Endothelial cell (in vitro differentiated cells): Measurements from ENCODE around the gene PFDN6. TPM values are rescaled to one million over a fixed set of nuclear protein-coding genes. Genes with fewer than 3 reads are reported as not detected.

Experiments
- DNase-seq: peaks from one replicate; pipeline ENCODE4 v3.0.0; 2021; ENCODE audit warnings: low spot score
- H3K27ac Mint-ChIP-seq: one replicate; pipeline ENCODE4 v1.8.0; 2021; ENCODE audit warnings: mixed read lengths, inconsistent platforms; ENCODE audit not compliant: unreplicated experiment
- H3K27me3 Mint-ChIP-seq: one replicate; pipeline ENCODE4 v1.8.0; 2021; ENCODE audit warnings: mild to moderate bottlenecking, moderate library complexity, mixed read lengths, inconsistent platforms; ENCODE audit not compliant: unreplicated experiment
- H3K36me3 Mint-ChIP-seq: one replicate; pipeline ENCODE4 v1.8.0; 2021; ENCODE audit warnings: mild to moderate bottlenecking, low read depth, mixed read lengths, inconsistent platforms; ENCODE audit not compliant: unreplicated experiment
- H3K4me1 Mint-ChIP-seq: one replicate; pipeline ENCODE4 v1.8.0; 2021; ENCODE audit warnings: mild to moderate bottlenecking, mixed read lengths, inconsistent platforms; ENCODE audit not compliant: unreplicated experiment
- H3K4me3 Mint-ChIP-seq: one replicate; pipeline ENCODE4 v1.8.0; 2021; ENCODE audit warnings: mild to moderate bottlenecking, mixed read lengths, inconsistent platforms; ENCODE audit not compliant: unreplicated experiment
- H3K9me3 Mint-ChIP-seq: one replicate; pipeline ENCODE4 v1.8.0; 2021; ENCODE audit warnings: mixed read lengths, inconsistent platforms; ENCODE audit not compliant: unreplicated experiment
- microRNA-seq: library from miRNA; unstranded; fragments of <30 nt; microRNA quantifications from one replicate; pipeline ENCODE4, GENCODE V29; 2020; ENCODE audit not compliant: unreplicated experiment
- total RNA-seq: library from RNA; stranded (reverse); fragmentation: NEBNext Ultra II Directional; extraction: Animal tissue kit (Norgen Biotek cat#: 25700); gene quantifications from one replicate; pipeline ENCODE4 v1.2.1, GENCODE V29; 2021; ENCODE audit not compliant: unreplicated experiment
- TF ChIP-seq, protein P1 (sequence below): fragments of 200-600 bp; sonication (generic); IDR thresholded peaks from one replicate; pipeline ENCODE4 v1.5.0; 2021; ENCODE audit warnings: antibody characterized with exemption; ENCODE audit not compliant: unreplicated experiment

Gene PFDN6
- total RNA-seq, 1 donor from 2014 or later: 33.3 TPM

DNA sequence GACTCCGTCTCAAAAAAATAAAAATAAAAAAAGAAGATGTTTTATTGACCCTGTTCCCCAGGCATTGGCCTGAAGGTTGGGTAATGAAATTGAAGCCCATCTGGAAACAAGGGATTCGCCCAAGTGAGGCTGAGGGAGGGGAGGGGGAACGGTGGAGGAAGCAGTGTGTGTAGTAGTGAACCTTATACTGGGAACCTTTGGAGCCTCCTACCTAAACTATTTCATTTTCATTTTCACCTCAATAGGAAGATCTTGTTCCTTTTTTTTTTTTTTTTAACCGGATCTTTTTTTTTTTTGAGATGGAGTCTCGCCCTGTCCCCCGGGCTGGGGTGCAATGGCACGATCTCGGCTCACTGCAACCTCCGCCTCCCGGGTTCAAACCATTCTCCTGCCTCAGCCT is 41.3 kb downstream of the PFDN6 start:
- no peaks in the 10 kb centered on the region for H3K4me1 Mint-ChIP-seq
- DNase-seq: no peak
- H3K4me3 Mint-ChIP-seq: no peak overlapping the region
- H3K27me3 Mint-ChIP-seq: peaks cover 1% of the 10 kb centered on the region
- TF ChIP-seq, protein P1, sequence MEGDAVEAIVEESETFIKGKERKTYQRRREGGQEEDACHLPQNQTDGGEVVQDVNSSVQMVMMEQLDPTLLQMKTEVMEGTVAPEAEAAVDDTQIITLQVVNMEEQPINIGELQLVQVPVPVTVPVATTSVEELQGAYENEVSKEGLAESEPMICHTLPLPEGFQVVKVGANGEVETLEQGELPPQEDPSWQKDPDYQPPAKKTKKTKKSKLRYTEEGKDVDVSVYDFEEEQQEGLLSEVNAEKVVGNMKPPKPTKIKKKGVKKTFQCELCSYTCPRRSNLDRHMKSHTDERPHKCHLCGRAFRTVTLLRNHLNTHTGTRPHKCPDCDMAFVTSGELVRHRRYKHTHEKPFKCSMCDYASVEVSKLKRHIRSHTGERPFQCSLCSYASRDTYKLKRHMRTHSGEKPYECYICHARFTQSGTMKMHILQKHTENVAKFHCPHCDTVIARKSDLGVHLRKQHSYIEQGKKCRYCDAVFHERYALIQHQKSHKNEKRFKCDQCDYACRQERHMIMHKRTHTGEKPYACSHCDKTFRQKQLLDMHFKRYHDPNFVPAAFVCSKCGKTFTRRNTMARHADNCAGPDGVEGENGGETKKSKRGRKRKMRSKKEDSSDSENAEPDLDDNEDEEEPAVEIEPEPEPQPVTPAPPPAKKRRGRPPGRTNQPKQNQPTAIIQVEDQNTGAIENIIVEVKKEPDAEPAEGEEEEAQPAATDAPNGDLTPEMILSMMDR: no peak
- no peaks in the 10 kb centered on the region for H3K9me3 Mint-ChIP-seq
- no peak overlapping the region for H3K27ac Mint-ChIP-seq
- no peaks in the 10 kb centered on the region for H3K36me3 Mint-ChIP-seq

DNA sequence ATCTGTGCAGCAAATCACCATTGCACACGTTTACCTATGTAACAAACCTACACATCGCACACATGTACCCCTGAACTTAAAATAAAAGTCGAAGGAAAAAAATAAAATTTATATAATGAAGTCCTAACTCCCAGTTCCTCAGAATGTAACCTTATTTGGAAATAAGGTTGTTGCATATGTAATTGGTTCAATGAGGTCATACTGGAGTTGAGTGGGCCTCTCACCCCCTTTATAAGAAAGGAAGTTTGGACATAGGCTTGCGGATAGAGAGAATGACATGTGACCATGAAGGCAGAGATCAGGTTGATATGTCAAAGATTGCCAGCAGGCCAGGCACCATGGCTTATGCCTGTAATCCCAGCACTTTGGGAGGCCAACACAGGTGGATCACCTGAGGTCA is 44.3 kb downstream of the PFDN6 start:
- no peaks in the 10 kb centered on the region for H3K4me1 Mint-ChIP-seq
- H3K36me3 Mint-ChIP-seq: no peaks in the 10 kb centered on the region
- TF ChIP-seq, protein P1: no peak
- DNase-seq: no peak
- peaks cover 2% of the 10 kb centered on the region for H3K27me3 Mint-ChIP-seq
- H3K4me3 Mint-ChIP-seq: no peak overlapping the region
- no peaks in the 10 kb centered on the region for H3K9me3 Mint-ChIP-seq
- H3K27ac Mint-ChIP-seq: no peak overlapping the region

DNA sequence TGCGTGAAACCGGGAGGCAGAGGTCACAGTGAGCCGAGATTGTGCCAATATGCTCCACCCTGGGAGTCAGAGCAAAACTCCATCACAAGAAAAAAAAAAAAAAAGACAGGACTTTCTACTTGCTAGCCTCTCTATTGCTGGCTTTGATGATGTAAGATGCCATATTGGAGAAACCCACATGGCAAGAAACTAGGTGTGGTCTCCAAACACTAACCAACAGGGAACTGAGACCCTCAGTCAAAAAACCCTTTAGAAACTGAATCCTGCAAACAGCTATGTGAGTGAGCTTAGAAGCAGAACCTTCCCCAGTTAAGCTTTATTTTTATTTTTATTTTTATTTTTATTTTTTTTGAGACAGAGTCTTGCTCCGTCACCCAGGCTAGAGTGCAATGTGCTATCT is 46.5 kb downstream of the PFDN6 start:
- H3K9me3 Mint-ChIP-seq: no peaks in the 10 kb centered on the region
- H3K27me3 Mint-ChIP-seq: peaks cover 2% of the 10 kb centered on the region
- H3K27ac Mint-ChIP-seq: no peak overlapping the region
- no peak overlapping the region for H3K4me3 Mint-ChIP-seq
- no peaks in the 10 kb centered on the region for H3K4me1 Mint-ChIP-seq
- DNase-seq: no peak
- TF ChIP-seq, protein P1: no peak
- no peaks in the 10 kb centered on the region for H3K36me3 Mint-ChIP-seq

DNA sequence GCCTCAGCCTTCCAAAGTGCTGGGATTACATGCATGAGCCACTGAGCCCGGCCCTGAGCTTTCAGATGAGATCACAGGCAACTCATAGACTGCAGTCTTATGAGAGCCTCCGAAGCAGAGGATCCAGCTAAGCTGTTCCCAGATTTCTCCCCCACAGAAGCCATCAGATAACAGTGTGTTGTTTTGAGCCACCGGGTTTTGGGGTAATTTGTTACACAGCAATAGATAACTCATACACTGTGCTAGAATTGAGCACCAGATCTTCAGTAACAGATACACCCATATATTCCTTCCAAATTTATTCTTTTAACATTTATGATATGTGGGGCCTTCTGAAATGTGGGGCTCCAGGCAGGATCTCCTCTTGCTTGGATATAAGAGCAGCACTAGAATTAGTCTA is 47.1 kb downstream of the PFDN6 start:
- Mint-ChIP-seq H3K9me3 (no peaks in the 10 kb centered on the region), H3K36me3 (no peaks in the 10 kb centered on the region), H3K4me3 (no peak overlapping the region), H3K27me3 (peaks cover 2% of the 10 kb centered on the region), H3K4me1 (no peaks in the 10 kb centered on the region), H3K27ac (no peak overlapping the region)
- TF ChIP-seq, protein P1: no peak
- DNase-seq: no peak

DNA sequence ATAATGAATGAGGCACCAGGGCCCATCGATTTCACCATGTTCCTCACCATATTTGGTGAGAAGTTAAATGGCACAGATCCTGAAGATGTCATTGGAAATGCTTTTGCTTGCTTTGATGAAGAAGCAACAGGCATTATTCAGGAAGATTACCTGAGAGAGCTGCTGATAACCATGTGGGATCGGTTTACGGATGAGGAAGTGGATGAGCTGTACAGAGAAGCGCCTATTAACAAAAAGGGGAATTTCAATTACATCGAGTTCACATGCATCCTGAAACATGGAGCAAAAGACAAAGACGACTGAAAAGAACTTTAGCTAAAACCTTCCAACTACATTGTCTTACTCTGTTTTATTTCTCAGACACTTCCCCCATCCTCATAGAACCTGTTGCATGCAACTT is 49.8 kb downstream of the PFDN6 start:
- DNase-seq: no peak
- peaks cover 6% of the 10 kb centered on the region for H3K4me1 Mint-ChIP-seq
- TF ChIP-seq, protein P1: no peak
- H3K27ac Mint-ChIP-seq: no peak overlapping the region
- no peak overlapping the region for H3K4me3 Mint-ChIP-seq
- peaks cover 2% of the 10 kb centered on the region for H3K27me3 Mint-ChIP-seq
- no peaks in the 10 kb centered on the region for H3K9me3 Mint-ChIP-seq
- H3K36me3 Mint-ChIP-seq: no peaks in the 10 kb centered on the region

Small RNAs within 50 kb of the gene (microRNA-seq; reads per million reads assigned to microRNA genes)
- gene MIR6834 (not detected), gene MIR6873 (not detected)

Other genes with a start within 250 kb of the PFDN6 start
- 8.5 TPM for gene HLA-DPA1, start 216.0 kb upstream of the PFDN6 start, total RNA-seq
- gene HLA-DPB1, start 213.6 kb upstream of the PFDN6 start, total RNA-seq: 14.4 TPM
- gene COL11A2, start 97.1 kb upstream of the PFDN6 start, total RNA-seq: 127 TPM
- gene RXRB, start 88.9 kb upstream of the PFDN6 start, total RNA-seq: 35.8 TPM
- gene SLC39A7, start 88.7 kb upstream of the PFDN6 start, total RNA-seq: 108 TPM
- 6.5 TPM for gene HSD17B8, start 84.9 kb upstream of the PFDN6 start, total RNA-seq
- 19.6 TPM for gene RING1, start 81.1 kb upstream of the PFDN6 start, total RNA-seq
- gene VPS52, start 17.7 kb upstream of the PFDN6 start, total RNA-seq: 41.8 TPM
- gene RPS18, start 17.5 kb upstream of the PFDN6 start, total RNA-seq: 2,251 TPM
- 3.8 TPM for gene B3GALT4, start 12.5 kb upstream of the PFDN6 start, total RNA-seq
- 48.5 TPM for gene WDR46, start 362 bp upstream of the PFDN6 start, total RNA-seq
- 167 TPM for gene RGL2, start 9.3 kb downstream of the PFDN6 start, total RNA-seq
- 57.1 TPM for gene TAPBP, start 24.5 kb downstream of the PFDN6 start, total RNA-seq
- gene ZBTB22, start 28.1 kb downstream of the PFDN6 start, total RNA-seq: 16.9 TPM
- gene DAXX, start 33.4 kb downstream of the PFDN6 start, total RNA-seq: 49.6 TPM
- 19.0 TPM for gene KIFC1, start 102.2 kb downstream of the PFDN6 start, total RNA-seq
- gene PHF1, start 121.4 kb downstream of the PFDN6 start, total RNA-seq: 60.0 TPM
- gene CUTA, start 128.5 kb downstream of the PFDN6 start, total RNA-seq: 163 TPM
- 48.6 TPM for gene SYNGAP1, start 130.5 kb downstream of the PFDN6 start, total RNA-seq
- gene ZBTB9, start 165.0 kb downstream of the PFDN6 start, total RNA-seq: 18.7 TPM